IMR-90 (cell line): Measurements from ENCODE around the gene CAMK2B. TPM values are rescaled to one million over a fixed set of nuclear protein-coding genes. Genes with fewer than 3 reads are reported as not detected.

ENCODE experiments used
- ATAC-seq: fragments of 200-7000 bp; cut with Tn5 transposase; 2 replicates; pipeline ENCODE4 v1.9.1; 2020; ENCODE audit warnings: low read depth, mild to moderate bottlenecking, moderate library complexity
- BruUV-seq: library from RNA; stranded (reverse); fragments of 400-500 nt; replicated peaks from 2 replicates; lab custom pipeline; 2021; lab: Mats Ljungman, UMichigan
- CTCF ChIA-PET: fragments of 300-600 bp; formaldehyde crosslinking; extraction: SDS; loops from one replicate; lab custom pipeline; 2021; ENCODE audit warnings: antibody characterized with exemption; lab: Yijun Ruan, JAX
- POLR2A ChIA-PET: fragments of 300-600 bp; sonication (Branson Sonifier 250); formaldehyde crosslinking; loops from one replicate; lab custom pipeline; 2022; ENCODE audit warnings: antibody characterized with exemption; ENCODE audit not compliant: unreplicated experiment; lab: Charles Lee
- DNase-seq: peaks from one replicate; pipeline ENCODE4 v3.0.0; 2013
- H2AFZ ChIP-seq: replicated peaks from 2 replicates; pipeline ENCODE3; 2013; ENCODE audit warnings: low read length, mild to moderate bottlenecking; ENCODE audit not compliant: poor library complexity
- H2AK5ac ChIP-seq: 2 replicates; pipeline ENCODE4 v1.6.1; 2013; ENCODE audit warnings: low read depth, low read length, inconsistent platforms
- H2AK9ac ChIP-seq: replicated peaks from 2 replicates; pipeline ENCODE3; 2013; ENCODE audit warnings: mild to moderate bottlenecking, low read depth, low read length, moderate library complexity; ENCODE audit not compliant: poor library complexity
- H2BK120ac ChIP-seq: 2 replicates; pipeline ENCODE4 v1.6.1; 2013; ENCODE audit warnings: low read depth, low read length, inconsistent platforms
- H2BK15ac ChIP-seq: 3 replicates; pipeline ENCODE4 v1.6.1; 2013; ENCODE audit warnings: low read depth, low read length, inconsistent platforms
- H2BK20ac ChIP-seq: 2 replicates; pipeline ENCODE4 v1.6.1; 2013; ENCODE audit warnings: low read depth, mild to moderate bottlenecking, inconsistent platforms, low read length, moderate library complexity
- H2BK5ac ChIP-seq: 2 replicates; pipeline ENCODE4 v1.6.1; 2013; ENCODE audit warnings: mild to moderate bottlenecking, low read depth, low read length, inconsistent platforms; ENCODE audit not compliant: poor library complexity, severe bottlenecking
- H3K14ac ChIP-seq: replicated peaks from 2 replicates; pipeline ENCODE4 v1.6.1; 2013; ENCODE audit warnings: low read depth, low read length, inconsistent platforms
- H3K18ac ChIP-seq: 2 replicates; pipeline ENCODE4 v1.6.1; 2013; ENCODE audit warnings: low read depth, low read length, control low read depth
- H3K23ac ChIP-seq: 2 replicates; pipeline ENCODE4 v1.6.1; 2013; ENCODE audit warnings: low read depth, low read length, inconsistent platforms
- H3K27ac ChIP-seq: 2 replicates; pipeline ENCODE4 v1.5.1; 2013; ENCODE audit warnings: mild to moderate bottlenecking, control low read depth, low read length; ENCODE audit not compliant: insufficient read depth
- H3K27me3 ChIP-seq: 2 replicates; pipeline ENCODE4 v1.6.1; 2013; ENCODE audit warnings: low read length; ENCODE audit not compliant: control insufficient read depth, insufficient read depth
- H3K36me3 ChIP-seq: 2 replicates; pipeline ENCODE4 v1.6.1; 2013; ENCODE audit warnings: low read length, mixed read lengths; ENCODE audit not compliant: control insufficient read depth, insufficient read depth
- H3K4ac ChIP-seq: 2 replicates; pipeline ENCODE4 v1.6.1; 2013; ENCODE audit warnings: low read depth, low read length, inconsistent platforms
- H3K4me1 ChIP-seq: 2 replicates; pipeline ENCODE4 v1.6.1; 2013; ENCODE audit warnings: low read length, mixed read lengths; ENCODE audit not compliant: control insufficient read depth, insufficient read depth
- H3K4me2 ChIP-seq: 2 replicates; pipeline ENCODE4 v1.6.1; 2013; ENCODE audit warnings: low read depth, mild to moderate bottlenecking, control low read depth, low read length, moderate library complexity
- H3K4me3 ChIP-seq: 2 replicates; pipeline ENCODE4 v1.5.1; 2013; ENCODE audit warnings: low read depth, mild to moderate bottlenecking, control low read depth, low read length, moderate library complexity; ENCODE audit not compliant: insufficient read depth
- H3K56ac ChIP-seq: 2 replicates; pipeline ENCODE4 v1.6.1; 2013; ENCODE audit warnings: low read length, inconsistent platforms; ENCODE audit not compliant: insufficient read depth; ENCODE audit errors: extremely low read depth
- H3K79me1 ChIP-seq, 2 experiments: 2 replicates each; pipeline ENCODE4 v1.6.1; 2013; ENCODE audit warnings: low read length in 2 of 2, inconsistent platforms in 1 of 2, low read depth in 1 of 2
- H3K9ac ChIP-seq: 2 replicates; pipeline ENCODE4 v1.6.1; 2013; ENCODE audit warnings: low read depth, low read length, control low read depth
- H3K9me1 ChIP-seq: 2 replicates; pipeline ENCODE4 v1.6.1; 2013; ENCODE audit warnings: low read length, inconsistent platforms; ENCODE audit not compliant: insufficient read depth
- H3K9me3 ChIP-seq: 2 replicates; pipeline ENCODE4 v1.6.1; 2013; ENCODE audit warnings: low read length; ENCODE audit not compliant: control insufficient read depth, insufficient read depth
- H4K20me1 ChIP-seq: 2 replicates; pipeline ENCODE4 v1.6.1; 2013; ENCODE audit warnings: low read length, inconsistent platforms; ENCODE audit not compliant: insufficient read depth
- H4K5ac ChIP-seq: 2 replicates; pipeline ENCODE4 v1.6.1; 2013; ENCODE audit warnings: mild to moderate bottlenecking, low read depth, low read length, control low read depth
- H4K8ac ChIP-seq, 2 experiments: 2 replicates each; pipeline ENCODE4 v1.6.1; 2013; ENCODE audit warnings: low read depth in 2 of 2, low read length in 2 of 2, control low read depth in 1 of 2, inconsistent platforms in 1 of 2
- H4K91ac ChIP-seq: 2 replicates; pipeline ENCODE4 v1.6.1; 2013; ENCODE audit warnings: low read depth, low read length, inconsistent platforms; ENCODE audit not compliant: insufficient read depth
- BHLHE40 ChIP-seq: fragments of 150-350 bp; IDR thresholded peaks from 2 replicates; pipeline ENCODE4 v1.6.1; 2016; ENCODE audit warnings: mild to moderate bottlenecking, low read depth, low read length
- CEBPB ChIP-seq: IDR thresholded peaks from 2 replicates; pipeline ENCODE4 v1.6.1; 2012; ENCODE audit warnings: low read depth, low read length, improper control_type of control experiment
- CHD1 ChIP-seq: IDR thresholded peaks from 2 replicates; pipeline ENCODE4 v1.6.1; 2012; ENCODE audit warnings: low read depth, low read length, improper control_type of control experiment
- CTCF ChIP-seq: conservative IDR thresholded peaks from 2 replicates; pipeline ENCODE4 v1.5.1; 2012; ENCODE audit warnings: mild to moderate bottlenecking, low read depth, low read length, improper control_type of control experiment
- ELK1 ChIP-seq: fragments of 150-350 bp; IDR thresholded peaks from 2 replicates; pipeline ENCODE4 v1.6.1; 2016; ENCODE audit warnings: low read depth, mild to moderate bottlenecking, low read length, moderate library complexity, borderline replicate concordance
- FOS ChIP-seq: fragments of 150-350 bp; IDR thresholded peaks from 2 replicates; pipeline ENCODE4 v1.6.1; 2016; ENCODE audit warnings: low read depth, low read length
- MAFK ChIP-seq: IDR thresholded peaks from 2 replicates; pipeline ENCODE4 v1.6.1; 2012; ENCODE audit warnings: low read depth, low read length, improper control_type of control experiment
- MAZ ChIP-seq: IDR thresholded peaks from 2 replicates; pipeline ENCODE4 v1.6.1; 2012; ENCODE audit warnings: low read depth, mild to moderate bottlenecking, low read length, improper control_type of control experiment, moderate library complexity, borderline replicate concordance
- MXI1 ChIP-seq: IDR thresholded peaks from 2 replicates; pipeline ENCODE4 v1.6.1; 2012; ENCODE audit warnings: low read depth, mild to moderate bottlenecking, low read length, moderate library complexity, borderline replicate concordance
- NFE2L2 ChIP-seq: fragments of 150-350 bp; IDR thresholded peaks from 2 replicates; pipeline ENCODE4 v1.6.1; 2016; ENCODE audit warnings: low read depth, mild to moderate bottlenecking, low read length
- POLR2A ChIP-seq: IDR thresholded peaks from 2 replicates; pipeline ENCODE4 v1.6.1; 2012; ENCODE audit warnings: mild to moderate bottlenecking, low read depth, low read length
- RAD21 ChIP-seq: IDR thresholded peaks from 2 replicates; pipeline ENCODE4 v1.6.1; 2012; ENCODE audit warnings: low read length, improper control_type of control experiment
- RCOR1 ChIP-seq: IDR thresholded peaks from 2 replicates; pipeline ENCODE4 v1.6.1; 2012; ENCODE audit warnings: mild to moderate bottlenecking, low read length, improper control_type of control experiment; ENCODE audit not compliant: insufficient replicate concordance
- RFX5 ChIP-seq: IDR thresholded peaks from 2 replicates; pipeline ENCODE4 v1.8.0; 2012; ENCODE audit warnings: low read depth, mild to moderate bottlenecking, low read length, moderate library complexity
- SMC3 ChIP-seq: fragments of 150-350 bp; IDR thresholded peaks from 2 replicates; pipeline ENCODE4 v1.6.1; 2016; ENCODE audit warnings: low read depth, mild to moderate bottlenecking, antibody characterized with exemption, low read length, moderate library complexity
- USF2 ChIP-seq: fragments of 150-350 bp; IDR thresholded peaks from 2 replicates; pipeline ENCODE4 v1.6.1; 2017; ENCODE audit warnings: mild to moderate bottlenecking, antibody characterized with exemption, low read length, low read depth
- WGBS, 2 experiments: methylation state at CpG; one replicate each; pipeline versions ENCODE4 v1.1.5 to v1.1.7; 2013; ENCODE audit warnings: missing lambda C conversion rate in 2 of 2; ENCODE audit not compliant: insufficient read length in 1 of 2; ENCODE audit errors: extremely low coverage in 2 of 2; 5-methylcytosine and 5-hydroxymethylcytosine counted together
- dilution Hi-C: fragments of 300-500 bp; cut with HindIII; formaldehyde crosslinking; loops from one replicate; pipeline ENCODE4 v1.14.3; 2018; ENCODE audit warnings: low sequenced_read_pairs; ENCODE audit not compliant: unreplicated experiment
- in situ Hi-C: fragments of 300-500 bp; cut with MboI; formaldehyde crosslinking; loops from 3 replicates; pipeline ENCODE4 v1.14.3; 2019; ENCODE audit warnings: low sequenced_read_pairs, inconsistent platforms, mixed read lengths
- intact Hi-C: fragments of 100-400 bp; cut with micrococcal nuclease; formaldehyde crosslinking; loops from 2 replicates; pipeline ENCODE4 v1.10.0; 2022
- polyA plus RNA-seq, 3 experiments: library from polyadenylated mRNA; depleted of rRNA; stranded (reverse); fragments of >200 nt; gene quantifications; 2 replicates each; pipeline ENCODE4 v1.2.3, GENCODE V29; 2012; ENCODE audit warnings: low replicate concordance in 1 of 3
- total RNA-seq: library from RNA; depleted of rRNA; stranded (reverse); fragments of >200 nt; gene quantifications from 2 replicates; pipeline ENCODE4 v1.2.3, GENCODE V29; 2012

The CAMK2B gene
- total and polyA plus RNA-seq, 2 of the 4 experiments (the other 2 are of a cell fraction) = 0.18 to 0.36 TPM

GRCh38 chr7:44306606-44307005 is 18.8 kb downstream of the CAMK2B start:
- H4K8ac ChIP-seq = no peak overlapping the region
- H3K9ac ChIP-seq = no peak overlapping the region
- H2AFZ ChIP-seq = no peak overlapping the region
- no peaks in the 10 kb centered on the region for H3K9me3 ChIP-seq
- no peak for TF ChIP-seq USF2
- TF ChIP-seq CTCF = no peak
- TF ChIP-seq RCOR1 = no peak
- no peak for TF ChIP-seq MXI1
- no peak for TF ChIP-seq RFX5
- no peak for TF ChIP-seq FOS
- TF ChIP-seq POLR2A = no peak
- TF ChIP-seq BHLHE40 = no peak
- no peak for TF ChIP-seq NFE2L2
- no peak for TF ChIP-seq RAD21
- no peak for TF ChIP-seq MAFK
- no peak for TF ChIP-seq ELK1
- TF ChIP-seq CEBPB = no peak
- TF ChIP-seq MAZ = no peak
- TF ChIP-seq SMC3 = no peak
- no peak for TF ChIP-seq CHD1
- H4K20me1 ChIP-seq = no peaks in the 10 kb centered on the region
- no peak overlapping the region for H2BK20ac ChIP-seq
- no peak overlapping the region for H2BK15ac ChIP-seq
- no peaks in the 10 kb centered on the region for H3K79me1 ChIP-seq
- no peak overlapping the region for H2BK5ac ChIP-seq
- POLR2A ChIA-PET = no interaction called here
- no peak overlapping the region for H3K4me3 ChIP-seq
- no peaks in the 10 kb centered on the region for H3K9me1 ChIP-seq
- H2AK9ac ChIP-seq = no peak overlapping the region
- in situ Hi-C loops (no loop called here), intact Hi-C loops (loop anchor here (1.0 kb wide), 1 partner anchor 65 kb away; no protein-coding TSS in a partner anchor), dilution Hi-C loops (no loop called here)
- ATAC-seq = no peak
- H4K5ac ChIP-seq = no peak overlapping the region
- peaks cover 13% of the 10 kb centered on the region for H3K27me3 ChIP-seq
- DNase-seq = no peak
- no peak overlapping the region for H4K91ac ChIP-seq
- no peak overlapping the region for H3K4ac ChIP-seq
- H3K4me2 ChIP-seq = no peak overlapping the region
- CTCF ChIA-PET = no interaction called here
- no peak overlapping the region for H3K27ac ChIP-seq
- H3K23ac ChIP-seq = no peak overlapping the region
- peak overlapping the region; percentile 24; the same call in 1 of the 2 replicates for H2AK5ac ChIP-seq
- BruUV-seq = no TSS peak
- 0 out of 2 replicates have a peak, but pooled peaks cover 1% of the 10 kb centered on the region for H3K4me1 ChIP-seq
- no peak overlapping the region for H3K14ac ChIP-seq
- H3K36me3 ChIP-seq = no peaks in the 10 kb centered on the region
- no peak overlapping the region for H3K18ac ChIP-seq
- WGBS, 2 experiments = 73% methylated on average over 1 of the region's 2 CpGs; no CpG with 5 or more reads in 1 of the 2 experiments
- no peak overlapping the region for H2BK120ac ChIP-seq
- H3K56ac ChIP-seq = no peak overlapping the region
